Body of pancreas (tissue), 4 donors: ENCODE measurements around the gene GOLGA6L2.

Experiments used
- CTCF ChIP-seq, 7 experiments: fragments of 450-650 bp in 4 of 7; fragments of 200-600 bp in 3 of 7; sonication (generic) in 3 of 7; IDR thresholded peaks; one replicate each; pipeline ENCODE4 v1.5.1; 2016 to 2019; ENCODE audit warnings: antibody characterized with exemption in 7 of 7
- POLR2A ChIP-seq, 3 donors: fragments of 450-650 bp; IDR thresholded peaks; one replicate each; pipeline ENCODE4 v1.6.1; 2016; ENCODE audit warnings: antibody characterized with exemption in 3 of 3, mild to moderate bottlenecking in 2 of 3

- no peak for TF ChIP-seq CTCF (IDR thresholded peaks at IDR 0.05)
- TF ChIP-seq POLR2A (IDR thresholded peaks at IDR 0.05), result no peak
These were observed 30.4 kb downstream of the GOLGA6L2 start for GRCh38 chr15:23416349-23417276.
